ENCODE measurements around the gene ORMDL2.
"Not testable (repeated sequence)": the region's sequence is repeated elsewhere in the genome, so short reads cannot be mapped to it uniquely, and the experiment has no call there.

Gene ORMDL2

GRCh38 chr12:55861871-55862270 is 44.0 kb downstream of the ORMDL2 start:
- no peak for DNase-seq

- no peak for DNase-seq
Measured at GRCh38 chr12:55862286-55862685, 44.4 kb downstream of the ORMDL2 start.

GRCh38 chr12:55862931-55863330 is 45.1 kb downstream of the ORMDL2 start:
- DNase-seq = not testable (repeated sequence)

- DNase-seq = no peak
Measured at GRCh38 chr12:55865327-55865726, 47.5 kb downstream of the ORMDL2 start.

GRCh38 chr12:55866454-55867004 is 48.7 kb downstream of the ORMDL2 start:
- not testable (repeated sequence) for DNase-seq

Measured in stimulated activated CD4-positive, alpha-beta T cell treated with anti-CD3 and anti-CD28 coated beads, Interleukin-1b, Interleukin-23, amount 100 ng/mL, for 48 hours (primary cell).